Vagina (tissue), 2 donors: ENCODE measurements around the gene ANKRD18A.

Experiments
- CTCF ChIP-seq, 3 experiments: fragments of 450-650 bp in 2 of 3; fragments of 200-600 bp in 1 of 3; sonication (generic) in 1 of 3; IDR thresholded peaks; one replicate each; pipeline ENCODE4 v1.5.1; 2017 to 2019; ENCODE audit warnings: antibody characterized with exemption in 3 of 3, mild to moderate bottlenecking in 2 of 3, moderate library complexity in 2 of 3
- POLR2AphosphoS5 ChIP-seq, 2 donors: sonication (generic); formaldehyde crosslinking; IDR thresholded peaks; one replicate each; pipeline ENCODE4 v1.9.0; 2017; ENCODE audit warnings: antibody characterized with exemption in 2 of 2, mild to moderate bottlenecking in 2 of 2, low read depth in 1 of 2; ENCODE audit not compliant: insufficient read depth in 1 of 2

DNA sequence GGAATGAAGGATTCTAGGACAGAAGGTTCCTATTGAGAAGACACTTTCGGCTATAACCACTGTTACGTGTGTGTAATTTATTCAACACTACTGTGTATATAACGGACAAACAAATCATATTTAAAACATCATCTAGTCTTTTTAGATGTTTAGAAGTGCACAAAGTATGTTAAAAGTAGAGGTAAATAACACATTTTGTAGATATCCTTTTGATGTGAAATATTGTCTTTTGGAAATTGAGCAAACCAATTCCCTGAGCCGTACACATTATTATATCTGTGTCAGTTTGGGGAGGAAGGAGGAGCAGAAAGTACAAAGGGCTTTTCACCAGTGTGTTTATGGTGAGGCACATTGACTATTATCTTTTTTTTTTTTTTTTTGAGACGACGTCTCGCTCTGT lies 39.1 kb upstream of the ANKRD18A start:
- no peak for TF ChIP-seq CTCF (IDR thresholded peaks at IDR 0.05)
- TF ChIP-seq POLR2AphosphoS5 (IDR thresholded peaks at IDR 0.05; ENCODE audit: insufficient read depth in 1 of 2, low read depth in 1 of 2), result no peak
